ENCODE measurements around the gene BPIFB3. TPM values are rescaled to one million over a fixed set of nuclear protein-coding genes. Genes with fewer than 3 reads are reported as not detected.

Gene BPIFB3
- total RNA-seq, 1 experiment from 2014 or later: not detected

GRCh38 chr20:33070111-33071053 is 16.7 kb downstream of the BPIFB3 start:
- no peak overlapping the region for H3K27ac ChIP-seq (ENCODE audit: low read depth, low read length, poor library complexity, severe bottlenecking)
- TF ChIP-seq CTCF (conservative IDR thresholded peaks at IDR 0.05; ENCODE audit: low read depth, low read length) (no peak), EZH2 (IDR thresholded peaks at IDR 0.05; ENCODE audit: borderline replicate concordance, low read depth, low read length, poor library complexity, severe bottlenecking) (no peak)
- H3K27me3 ChIP-seq (replicated peaks; ENCODE audit: insufficient read depth, low read depth, low read length, poor library complexity): peaks cover 3% of the 10 kb centered on the region
- BruUV-seq (replicated peaks): no TSS peak
- H3K4me3 ChIP-seq (ENCODE audit: low read depth, low read length, poor library complexity, severe bottlenecking): no peak overlapping the region
- no peak for DNase-seq (ENCODE audit: low spot score)
- ChIA-PET POLR2A (ENCODE audit: low non-redundant PET) (no interaction called here), CTCF (no interaction called here)
- H3K36me3 ChIP-seq (ENCODE audit: insufficient read depth, low read length, poor library complexity, severe bottlenecking): no peaks in the 10 kb centered on the region
- intact Hi-C loops (cut with micrococcal nuclease; ENCODE audit: unreplicated experiment): no loop called here
- H3K4me1 ChIP-seq (ENCODE audit: insufficient read depth, low read length, poor library complexity, severe bottlenecking): no peaks in the 10 kb centered on the region
- no peaks in the 10 kb centered on the region for H3K9me3 ChIP-seq (ENCODE audit: low read depth, low read length, poor library complexity, severe bottlenecking)

GRCh38 chr20:33071198-33071597 is 17.5 kb downstream of the BPIFB3 start:
- Histone ChIP-seq H3K27me3 (replicated peaks; ENCODE audit: insufficient read depth, low read depth, low read length, poor library complexity) (peaks cover 10% of the 10 kb centered on the region), H3K36me3 (ENCODE audit: insufficient read depth, low read length, poor library complexity, severe bottlenecking) (no peaks in the 10 kb centered on the region), H3K27ac (ENCODE audit: low read depth, low read length, poor library complexity, severe bottlenecking) (no peak overlapping the region), H3K9me3 (ENCODE audit: low read depth, low read length, poor library complexity, severe bottlenecking) (no peaks in the 10 kb centered on the region), H3K4me1 (ENCODE audit: insufficient read depth, low read length, poor library complexity, severe bottlenecking) (no peaks in the 10 kb centered on the region), H3K4me3 (ENCODE audit: low read depth, low read length, poor library complexity, severe bottlenecking) (no peak overlapping the region)
- TF ChIP-seq CTCF (conservative IDR thresholded peaks at IDR 0.05; ENCODE audit: low read depth, low read length) (no peak), EZH2 (IDR thresholded peaks at IDR 0.05; ENCODE audit: borderline replicate concordance, low read depth, low read length, poor library complexity, severe bottlenecking) (no peak)
- POLR2A ChIA-PET (ENCODE audit: low non-redundant PET): no interaction called here
- no peak for DNase-seq (ENCODE audit: low spot score)
- intact Hi-C loops (cut with micrococcal nuclease; ENCODE audit: unreplicated experiment): no loop called here
- CTCF ChIA-PET: no interaction called here
- BruUV-seq (replicated peaks): no TSS peak

DNA sequence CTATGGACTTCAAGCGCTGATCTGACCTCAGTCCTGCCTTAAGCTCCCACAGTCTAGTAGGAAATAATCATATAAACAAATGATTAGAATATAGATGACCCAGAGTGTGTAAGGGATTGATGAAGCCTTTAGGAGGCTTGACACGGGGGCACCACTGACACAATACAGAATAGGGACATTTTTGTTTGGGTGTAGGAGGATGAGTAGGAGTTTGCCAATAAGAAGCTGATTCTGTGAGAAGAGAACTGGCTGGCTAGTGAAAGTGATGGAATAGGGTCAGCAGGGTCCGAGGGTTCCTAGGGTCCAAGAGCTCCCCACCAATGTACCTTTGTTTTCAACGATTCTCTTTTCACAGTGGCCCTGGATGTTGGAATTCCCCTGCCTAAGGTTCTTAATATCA is 18.7 kb downstream of the BPIFB3 start:
- POLR2A ChIA-PET (ENCODE audit: low non-redundant PET): no interaction called here
- TF ChIP-seq CTCF (conservative IDR thresholded peaks at IDR 0.05; ENCODE audit: low read depth, low read length) (no peak), EZH2 (IDR thresholded peaks at IDR 0.05; ENCODE audit: borderline replicate concordance, low read depth, low read length, poor library complexity, severe bottlenecking) (no peak)
- CTCF ChIA-PET: no interaction called here
- Histone ChIP-seq H3K27ac (ENCODE audit: low read depth, low read length, poor library complexity, severe bottlenecking) (no peak overlapping the region), H3K4me1 (ENCODE audit: insufficient read depth, low read length, poor library complexity, severe bottlenecking) (no peaks in the 10 kb centered on the region), H3K36me3 (ENCODE audit: insufficient read depth, low read length, poor library complexity, severe bottlenecking) (no peaks in the 10 kb centered on the region), H3K4me3 (ENCODE audit: low read depth, low read length, poor library complexity, severe bottlenecking) (no peak overlapping the region), H3K27me3 (replicated peaks; ENCODE audit: insufficient read depth, low read depth, low read length, poor library complexity) (peaks cover 12% of the 10 kb centered on the region), H3K9me3 (ENCODE audit: low read depth, low read length, poor library complexity, severe bottlenecking) (no peaks in the 10 kb centered on the region)
- no TSS peak for BruUV-seq (replicated peaks)
- no peak for DNase-seq (ENCODE audit: low spot score)
- intact Hi-C loops (cut with micrococcal nuclease; ENCODE audit: unreplicated experiment): no loop called here

Measured in A673 (cell line).